ENCODE results near the gene RC3H1. TPM values are rescaled to one million over a fixed set of nuclear protein-coding genes. Genes with fewer than 3 reads are reported as not detected.

RC3H1 gene
- total and polyA plus RNA-seq, 10 of the 15 experiments (the other 5 are each of a cell fraction or from before 2014, with no cell fraction given) = 1.4 to 33.9 (median 11.8) TPM

DNA sequence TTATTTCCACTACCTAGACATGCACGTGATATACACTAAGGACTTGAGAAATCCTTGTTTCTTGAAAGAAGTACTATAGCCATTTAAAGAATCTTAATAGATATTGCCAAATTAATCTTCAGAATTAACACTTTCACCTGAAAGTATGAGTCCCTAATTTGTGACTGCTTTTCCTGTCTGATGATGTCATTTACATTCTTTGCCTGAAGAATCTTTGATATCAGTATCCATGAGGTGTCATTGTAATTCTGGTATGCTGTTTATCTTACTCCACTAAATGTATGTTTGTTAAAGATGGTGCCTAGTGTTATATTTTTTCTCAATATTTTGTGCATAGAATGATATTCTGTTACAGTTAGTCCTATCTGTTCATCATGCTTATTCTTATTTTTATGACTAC is 48.5 kb upstream of the RC3H1 start:
- intact Hi-C loops (cut with micrococcal nuclease; ENCODE audit: unreplicated experiment) (loop anchor here (5.0 kb wide), 1 partner anchor 648 kb away; no protein-coding TSS in a partner anchor), in situ Hi-C loops (cut with MboI) (loop anchor here (10.0 kb wide), 1 partner anchor 636 kb away; no protein-coding TSS in a partner anchor)
- H3K36me3 ChIP-seq (ENCODE audit: control insufficient read depth in 2 of 2, insufficient read depth in 2 of 2, low read length in 1 of 2) = no peaks in the 10 kb centered on the region
- ChIA-PET SMC1A (ENCODE audit: uncharacterized antibody, unreplicated experiment) (no interaction called here), RAD21 (ENCODE audit: unreplicated experiment) (no interaction called here), POLR2A (no interaction called here), CTCF (no interaction called here)
- no peak overlapping the region for H3K27ac ChIP-seq (ENCODE audit: control insufficient read depth, insufficient read depth)
- H3K27me3 ChIP-seq (replicated peaks in 1 of 2; ENCODE audit: control insufficient read depth in 2 of 2, insufficient read depth in 2 of 2, low read length in 1 of 2) = no peaks in the 10 kb centered on the region
- BruUV-seq (replicated peaks) = no TSS peak
- 82% methylated on average over 1 of the region's 1 CpG for WGBS (ENCODE audit: insufficient coverage, insufficient replicate concordance, low lambda C conversion rate, missing lambda C conversion rate)
- H3K9me3 ChIP-seq (replicated peaks; ENCODE audit: control insufficient read depth, insufficient read depth, low read length) = no peaks in the 10 kb centered on the region
- H3K79me2 ChIP-seq (ENCODE audit: control insufficient read depth, insufficient read depth, low read length) = no peaks in the 10 kb centered on the region
- no peaks in the 10 kb centered on the region for H4K20me1 ChIP-seq (ENCODE audit: control insufficient read depth, insufficient read depth)
- FAIRE-seq (no peak), ATAC-seq (no peak), DNase-seq (ENCODE audit: low read depth, low spot score) (no peak)
- H3K9ac ChIP-seq (ENCODE audit: control insufficient read depth, insufficient read depth, low read length) = no peak overlapping the region
- no peak overlapping the region for H3K4me2 ChIP-seq (ENCODE audit: control insufficient read depth, insufficient read depth)
- no peak overlapping the region for H2AFZ ChIP-seq (ENCODE audit: control insufficient read depth, low read depth, low read length)
- TF ChIP-seq JUNB (IDR thresholded peaks at IDR 0.05) = no peak
- TF ChIP-seq RELA (IDR thresholded peaks at IDR 0.05; ENCODE audit: borderline replicate concordance, partially characterized antibody) = no peak
- TF ChIP-seq, protein P1, sequence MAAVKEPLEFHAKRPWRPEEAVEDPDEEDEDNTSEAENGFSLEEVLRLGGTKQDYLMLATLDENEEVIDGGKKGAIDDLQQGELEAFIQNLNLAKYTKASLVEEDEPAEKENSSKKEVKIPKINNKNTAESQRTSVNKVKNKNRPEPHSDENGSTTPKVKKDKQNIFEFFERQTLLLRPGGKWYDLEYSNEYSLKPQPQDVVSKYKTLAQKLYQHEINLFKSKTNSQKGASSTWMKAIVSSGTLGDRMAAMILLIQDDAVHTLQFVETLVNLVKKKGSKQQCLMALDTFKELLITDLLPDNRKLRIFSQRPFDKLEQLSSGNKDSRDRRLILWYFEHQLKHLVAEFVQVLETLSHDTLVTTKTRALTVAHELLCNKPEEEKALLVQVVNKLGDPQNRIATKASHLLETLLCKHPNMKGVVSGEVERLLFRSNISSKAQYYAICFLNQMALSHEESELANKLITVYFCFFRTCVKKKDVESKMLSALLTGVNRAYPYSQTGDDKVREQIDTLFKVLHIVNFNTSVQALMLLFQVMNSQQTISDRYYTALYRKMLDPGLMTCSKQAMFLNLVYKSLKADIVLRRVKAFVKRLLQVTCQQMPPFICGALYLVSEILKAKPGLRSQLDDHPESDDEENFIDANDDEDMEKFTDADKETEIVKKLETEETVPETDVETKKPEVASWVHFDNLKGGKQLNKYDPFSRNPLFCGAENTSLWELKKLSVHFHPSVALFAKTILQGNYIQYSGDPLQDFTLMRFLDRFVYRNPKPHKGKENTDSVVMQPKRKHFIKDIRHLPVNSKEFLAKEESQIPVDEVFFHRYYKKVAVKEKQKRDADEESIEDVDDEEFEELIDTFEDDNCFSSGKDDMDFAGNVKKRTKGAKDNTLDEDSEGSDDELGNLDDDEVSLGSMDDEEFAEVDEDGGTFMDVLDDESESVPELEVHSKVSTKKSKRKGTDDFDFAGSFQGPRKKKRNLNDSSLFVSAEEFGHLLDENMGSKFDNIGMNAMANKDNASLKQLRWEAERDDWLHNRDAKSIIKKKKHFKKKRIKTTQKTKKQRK (IDR thresholded peaks at IDR 0.05; ENCODE audit: low read depth, low read length) = no peak
- TF ChIP-seq RAD21 (IDR thresholded peaks at IDR 0.05; ENCODE audit: insufficient read depth, low read depth, low read length) = no peak
- TF ChIP-seq ASH2L (IDR thresholded peaks at IDR 0.05; ENCODE audit: borderline replicate concordance, low read depth) = no peak
- no peak for TF ChIP-seq ATF7 (IDR thresholded peaks at IDR 0.05; ENCODE audit: low read depth)
- TF ChIP-seq NRF1 (conservative IDR thresholded peaks at IDR 0.05; ENCODE audit: low read depth, low read length) = no peak
- TF ChIP-seq, protein P2, sequence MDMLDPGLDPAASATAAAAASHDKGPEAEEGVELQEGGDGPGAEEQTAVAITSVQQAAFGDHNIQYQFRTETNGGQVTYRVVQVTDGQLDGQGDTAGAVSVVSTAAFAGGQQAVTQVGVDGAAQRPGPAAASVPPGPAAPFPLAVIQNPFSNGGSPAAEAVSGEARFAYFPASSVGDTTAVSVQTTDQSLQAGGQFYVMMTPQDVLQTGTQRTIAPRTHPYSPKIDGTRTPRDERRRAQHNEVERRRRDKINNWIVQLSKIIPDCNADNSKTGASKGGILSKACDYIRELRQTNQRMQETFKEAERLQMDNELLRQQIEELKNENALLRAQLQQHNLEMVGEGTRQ (IDR thresholded peaks at IDR 0.05; ENCODE audit: borderline replicate concordance, low read depth, low read length) = no peak
- no peak for TF ChIP-seq BACH1 (IDR thresholded peaks at IDR 0.05; ENCODE audit: borderline replicate concordance)
- no peak overlapping the region for H3K4me3 ChIP-seq
- no peaks in the 10 kb centered on the region for H3K4me1 ChIP-seq (ENCODE audit: control insufficient read depth, insufficient read depth, low read length)
